OCI-LY7 (cell line): ENCODE data around the gene RAD51B. TPM values are rescaled to one million over a fixed set of nuclear protein-coding genes. Genes with fewer than 3 reads are reported as not detected.

ENCODE experiments used
- BruUV-seq: library from RNA; stranded (reverse); fragments of 400-500 nt; replicated peaks from 2 replicates; lab custom pipeline; 2021; lab: Mats Ljungman, UMichigan
- CTCF ChIA-PET: fragments of 300-600 bp; sonication (Branson Sonifier 250); formaldehyde crosslinking; loops from one replicate; lab custom pipeline; 2022; ENCODE audit warnings: antibody characterized with exemption; ENCODE audit not compliant: unreplicated experiment; lab: Charles Lee
- POLR2A ChIA-PET: fragments of 300-600 bp; sonication (Branson Sonifier 250); formaldehyde crosslinking; loops from one replicate; lab custom pipeline; 2022; ENCODE audit warnings: antibody characterized with exemption; lab: Charles Lee
- DNase-seq: peaks from one replicate; pipeline ENCODE4 v3.0.0-alpha.2; 2015; ENCODE audit warnings: low spot score
- H2AFZ ChIP-seq: fragments of 200-600 bp; sonication (generic), shearing (Covaris generic); 2 replicates; pipeline ENCODE4 v1.6.1; 2014; ENCODE audit warnings: mild to moderate bottlenecking, antibody characterized with exemption, low read length, moderate library complexity
- H3K27ac ChIP-seq: fragments of 200-600 bp; sonication (generic); 2 replicates; pipeline ENCODE4 v1.5.1; 2014; ENCODE audit warnings: mixed run types, low read depth, mild to moderate bottlenecking, moderate library complexity, low read length, inconsistent platforms; ENCODE audit not compliant: poor library complexity, severe bottlenecking
- H3K36me3 ChIP-seq: fragments of 200-600 bp; sonication (generic); 2 replicates; pipeline ENCODE4 v1.6.1; 2014; ENCODE audit warnings: mild to moderate bottlenecking, antibody characterized with exemption, low read length, moderate library complexity, mixed read lengths; ENCODE audit not compliant: insufficient read depth
- H3K4me1 ChIP-seq: fragments of 200-600 bp; sonication (generic); 2 replicates; pipeline ENCODE4 v1.5.1; 2014; ENCODE audit warnings: mild to moderate bottlenecking, low read length; ENCODE audit not compliant: insufficient read depth, poor library complexity, severe bottlenecking
- H3K4me2 ChIP-seq: fragments of 200-600 bp; sonication (generic); 2 replicates; pipeline ENCODE4 v1.6.1; 2014; ENCODE audit warnings: mild to moderate bottlenecking, low read length
- H3K4me3 ChIP-seq: fragments of 200-600 bp; sonication (generic); 2 replicates; pipeline ENCODE4 v1.5.1; 2014; ENCODE audit warnings: mild to moderate bottlenecking, low read depth, low read length; ENCODE audit not compliant: poor library complexity, severe bottlenecking
- H3K79me2 ChIP-seq: fragments of 200-600 bp; sonication (generic); 2 replicates; pipeline ENCODE4 v1.6.1; 2016; ENCODE audit warnings: low read depth, mild to moderate bottlenecking, low read length, moderate library complexity, mixed read lengths; ENCODE audit not compliant: insufficient read depth
- H3K9me2 ChIP-seq: fragments of 200-600 bp; sonication (generic); 2 replicates; pipeline ENCODE4 v1.6.1; 2016; ENCODE audit warnings: mild to moderate bottlenecking, low read length, mixed read lengths; ENCODE audit not compliant: insufficient read depth
- H3K9me3 ChIP-seq: fragments of 200-600 bp; sonication (generic); 2 replicates; pipeline ENCODE4 v1.6.1; 2014; ENCODE audit warnings: mild to moderate bottlenecking, mixed run types, low read length, mixed read lengths
- H4K20me1 ChIP-seq: fragments of 200-600 bp; sonication (generic); 2 replicates; pipeline ENCODE4 v1.6.1; 2014; ENCODE audit warnings: mild to moderate bottlenecking, antibody characterized with exemption, low read length, moderate library complexity, mixed read lengths; ENCODE audit not compliant: insufficient read depth
- CTCF ChIP-seq: fragments of 200-600 bp; sonication (generic); conservative IDR thresholded peaks from 2 replicates; pipeline ENCODE4 v1.5.1; 2014; ENCODE audit warnings: mild to moderate bottlenecking, antibody characterized with exemption, low read length, moderate library complexity, mixed read lengths
- EZH2phosphoT487 ChIP-seq: fragments of 200-600 bp; sonication (generic); IDR thresholded peaks from 2 replicates; pipeline ENCODE4 v1.6.1; 2018; ENCODE audit warnings: low read depth, borderline replicate concordance, mild to moderate bottlenecking, mixed run types, antibody characterized with exemption, low read length, moderate library complexity, mixed read lengths
- intact Hi-C: fragments of 100-400 bp; cut with micrococcal nuclease; formaldehyde crosslinking; loops from one replicate; pipeline ENCODE4 v1.10.0; 2022; ENCODE audit not compliant: unreplicated experiment
- total RNA-seq, 2 experiments: library from RNA; depleted of rRNA in 1 of 2; stranded (reverse); fragments of >200 nt in 1 of 2; shearing (Covaris generic) in 1 of 2; gene quantifications; 2 replicates each; pipeline ENCODE4 v1.2.3, GENCODE V29; 2014 to 2022

RAD51B gene
- total RNA-seq, 2 experiments from 2014 or later, result 41.4 to 89.9 TPM

- H3K9me3 ChIP-seq, result no peaks in the 10 kb centered on the region
- H2AFZ ChIP-seq, result no peak overlapping the region
- no peaks in the 10 kb centered on the region for H3K4me1 ChIP-seq
- H3K4me3 ChIP-seq, result no peak overlapping the region
- intact Hi-C loops, result no loop called here
- H4K20me1 ChIP-seq, result no peaks in the 10 kb centered on the region
- ChIA-PET POLR2A (no interaction called here), CTCF (no interaction called here)
- BruUV-seq, result no TSS peak
- no peaks in the 10 kb centered on the region for H3K79me2 ChIP-seq
- no peak for TF ChIP-seq EZH2phosphoT487
- TF ChIP-seq CTCF, result no peak
- H3K9me2 ChIP-seq, result no peaks in the 10 kb centered on the region
- no peak overlapping the region for H3K27ac ChIP-seq
- peaks cover 20% of the 10 kb centered on the region for H3K36me3 ChIP-seq
- H3K4me2 ChIP-seq, result no peak overlapping the region
- DNase-seq, result no peak
These were observed 43.6 kb downstream of the RAD51B start for GRCh38 chr14:67863223-67863622.

GRCh38 chr14:67875175-67876006 lies 55.8 kb downstream of the RAD51B start:
- Histone ChIP-seq H4K20me1 (no peaks in the 10 kb centered on the region), H3K79me2 (no peaks in the 10 kb centered on the region), H3K4me2 (no peak overlapping the region), H3K4me1 (no peaks in the 10 kb centered on the region), H3K4me3 (no peak overlapping the region), H3K9me2 (no peaks in the 10 kb centered on the region), H3K27ac (no peak overlapping the region), H3K36me3 (no peaks in the 10 kb centered on the region), H2AFZ (no peak overlapping the region), H3K9me3 (no peaks in the 10 kb centered on the region)
- ChIA-PET POLR2A (no interaction called here), CTCF (no interaction called here)
- intact Hi-C loops, result no loop called here
- TF ChIP-seq EZH2phosphoT487 (no peak), CTCF (no peak)
- no peak for DNase-seq
- BruUV-seq, result no TSS peak

GRCh38 chr14:67879026-67879425 lies 59.4 kb downstream of the RAD51B start:
- no peaks in the 10 kb centered on the region for H3K4me1 ChIP-seq
- H3K9me2 ChIP-seq, result no peaks in the 10 kb centered on the region
- CTCF ChIA-PET, result no interaction called here
- TF ChIP-seq EZH2phosphoT487 (no peak), CTCF (no peak)
- no peaks in the 10 kb centered on the region for H4K20me1 ChIP-seq
- POLR2A ChIA-PET, result no interaction called here
- no peak overlapping the region for H3K4me3 ChIP-seq
- H3K79me2 ChIP-seq, result no peaks in the 10 kb centered on the region
- H3K4me2 ChIP-seq, result no peak overlapping the region
- H2AFZ ChIP-seq, result no peak overlapping the region
- no peak overlapping the region for H3K27ac ChIP-seq
- intact Hi-C loops, result no loop called here
- H3K9me3 ChIP-seq, result no peaks in the 10 kb centered on the region
- no TSS peak for BruUV-seq
- no peaks in the 10 kb centered on the region for H3K36me3 ChIP-seq
- DNase-seq, result no peak
